Gastrocnemius medialis (tissue), 4 donors: Measurements from ENCODE around the gene TRAPPC2. TPM values are rescaled to one million over a fixed set of nuclear protein-coding genes. Genes with fewer than 3 reads are reported as not detected.

Experiments
- ATAC-seq, 2 donors: fragments of 150-250 bp; one replicate each; pipeline ENCODE4 v1.9.1; 2016
- DNase-seq, 2 donors: peaks; one replicate each; pipeline ENCODE4 v3.0.0-alpha.2; 2019
- H3K27ac ChIP-seq, 4 donors: fragments of 200-600 bp; sonication (generic); 1 replicate in 1 of 4; 2 replicates in 3 of 4; pipeline ENCODE4 v1.5.1; 2016 to 2018; ENCODE audit warnings: mild to moderate bottlenecking in 2 of 4, moderate library complexity in 1 of 4
- H3K27me3 ChIP-seq, 3 donors: fragments of 200-600 bp; sonication (generic) in 2 of 3; 1 replicate in 1 of 3; 2 replicates in 2 of 3; pipeline versions ENCODE4 v1.5.1 to v1.6.0; 2016 to 2019; ENCODE audit warnings: mild to moderate bottlenecking in 1 of 3, moderate library complexity in 1 of 3
- H3K36me3 ChIP-seq, 2 donors: fragments of 200-600 bp; sonication (generic) in 1 of 2; one replicate each; pipeline ENCODE4 v1.5.1; 2017 to 2018
- H3K4me1 ChIP-seq, 2 donors: fragments of 200-600 bp; sonication (generic) in 1 of 2; one replicate each; pipeline ENCODE4 v1.5.1; 2016 to 2017; ENCODE audit warnings: mild to moderate bottlenecking in 2 of 2
- H3K4me3 ChIP-seq, 4 donors: fragments of 200-600 bp; sonication (generic) in 3 of 4; 1 replicate in 1 of 4; 2 replicates in 3 of 4; pipeline ENCODE4 v1.5.1; 2016 to 2019; ENCODE audit warnings: mild to moderate bottlenecking in 2 of 4
- H3K9me3 ChIP-seq, 3 donors: fragments of 200-600 bp; sonication (generic) in 2 of 3; 1 replicate in 1 of 3; 2 replicates in 2 of 3; pipeline ENCODE4 v1.5.1; 2016 to 2019
- POLR2A ChIP-seq, 2 donors: fragments of 450-650 bp; IDR thresholded peaks; one replicate each; pipeline ENCODE4 v1.6.1; 2017; ENCODE audit warnings: antibody characterized with exemption in 2 of 2, mild to moderate bottlenecking in 2 of 2, moderate library complexity in 2 of 2
- in situ Hi-C, 4 donors: fragments of 200-750 bp; cut with MboI; loops; one replicate each; pipeline versions ENCODE4 v1.15.0 to v1.8.0; 2017; ENCODE audit warnings: low sequenced_read_pairs in 4 of 4
- intact Hi-C: fragments of 100-400 bp; cut with DNase I; formaldehyde crosslinking; loops from one replicate; pipeline ENCODE4 v1.15.1; 2023; ENCODE audit warnings: low total_unique reads
- total RNA-seq, 4 donors: library from RNA; depleted of rRNA; stranded (reverse); fragments of >200 nt; gene quantifications; one replicate each; pipeline versions ENCODE4 v1.1.0 to v1.2.3, GENCODE V29; 2016
- TF ChIP-seq, protein P1 (sequence below), 5 experiments: fragments of 450-650 bp in 3 of 5; fragments of 200-600 bp in 2 of 5; sonication (generic) in 2 of 5; IDR thresholded peaks in 4 of 5; conservative IDR thresholded peaks in 1 of 5; 1 replicate in 4 of 5; 2 replicates in 1 of 5; pipeline ENCODE4 v1.5.1; 2016 to 2019; ENCODE audit warnings: antibody characterized with exemption in 5 of 5, mild to moderate bottlenecking in 3 of 5, moderate library complexity in 3 of 5

The TRAPPC2 gene
- total RNA-seq, 4 donors from 2014 or later = 1.4 to 4.3 (median 2.9) TPM

DNA sequence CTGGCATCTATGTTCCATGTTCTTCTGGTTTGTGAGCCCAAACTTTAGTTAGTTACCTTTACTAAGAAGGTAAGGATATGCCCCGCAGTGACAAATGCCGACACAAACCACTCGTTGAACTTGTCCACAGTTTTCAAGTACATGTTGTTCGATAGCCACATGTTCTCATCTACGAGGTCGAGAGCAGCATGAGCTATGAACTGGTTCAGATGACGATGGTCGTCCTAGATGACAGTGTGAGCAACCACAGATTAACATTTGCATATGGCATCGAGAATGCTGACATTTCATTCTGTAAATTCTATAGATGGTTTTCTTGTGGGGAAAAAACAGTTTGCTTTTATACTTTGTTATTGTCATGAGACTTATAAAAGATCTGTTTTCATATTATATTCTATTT lies 18.0 kb downstream of the TRAPPC2 start:
- H3K36me3 ChIP-seq = no peaks in the 10 kb centered on the region
- intact Hi-C loops (no loop called here), in situ Hi-C loops (no loop called here)
- ATAC-seq (no peak), DNase-seq (no peak)
- H3K4me1 ChIP-seq = peaks cover 5% of the 10 kb centered on the region in 2 donors
- H3K27me3 ChIP-seq = no peaks in the 10 kb centered on the region
- no peaks in the 10 kb centered on the region for H3K9me3 ChIP-seq
- H3K27ac ChIP-seq = no peak overlapping the region
- H3K4me3 ChIP-seq = no peak overlapping the region
- TF ChIP-seq, protein P1, sequence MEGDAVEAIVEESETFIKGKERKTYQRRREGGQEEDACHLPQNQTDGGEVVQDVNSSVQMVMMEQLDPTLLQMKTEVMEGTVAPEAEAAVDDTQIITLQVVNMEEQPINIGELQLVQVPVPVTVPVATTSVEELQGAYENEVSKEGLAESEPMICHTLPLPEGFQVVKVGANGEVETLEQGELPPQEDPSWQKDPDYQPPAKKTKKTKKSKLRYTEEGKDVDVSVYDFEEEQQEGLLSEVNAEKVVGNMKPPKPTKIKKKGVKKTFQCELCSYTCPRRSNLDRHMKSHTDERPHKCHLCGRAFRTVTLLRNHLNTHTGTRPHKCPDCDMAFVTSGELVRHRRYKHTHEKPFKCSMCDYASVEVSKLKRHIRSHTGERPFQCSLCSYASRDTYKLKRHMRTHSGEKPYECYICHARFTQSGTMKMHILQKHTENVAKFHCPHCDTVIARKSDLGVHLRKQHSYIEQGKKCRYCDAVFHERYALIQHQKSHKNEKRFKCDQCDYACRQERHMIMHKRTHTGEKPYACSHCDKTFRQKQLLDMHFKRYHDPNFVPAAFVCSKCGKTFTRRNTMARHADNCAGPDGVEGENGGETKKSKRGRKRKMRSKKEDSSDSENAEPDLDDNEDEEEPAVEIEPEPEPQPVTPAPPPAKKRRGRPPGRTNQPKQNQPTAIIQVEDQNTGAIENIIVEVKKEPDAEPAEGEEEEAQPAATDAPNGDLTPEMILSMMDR (IDR thresholded peaks at IDR 0.05 in 4 of 5, conservative IDR thresholded peaks at IDR 0.05 in 1 of 5) = no peak
- TF ChIP-seq POLR2A (IDR thresholded peaks at IDR 0.05) = no peak

GRCh38 chrX:13711141-13711540 lies 23.3 kb downstream of the TRAPPC2 start:
- ATAC-seq (no peak), DNase-seq (no peak)
- H3K9me3 ChIP-seq = no peaks in the 10 kb centered on the region
- TF ChIP-seq, protein P1 (IDR thresholded peaks at IDR 0.05 in 4 of 5, conservative IDR thresholded peaks at IDR 0.05 in 1 of 5) = no peak
- TF ChIP-seq POLR2A (IDR thresholded peaks at IDR 0.05) = no peak
- H3K36me3 ChIP-seq = no peaks in the 10 kb centered on the region
- no peaks in the 10 kb centered on the region for H3K27me3 ChIP-seq
- intact Hi-C loops (no loop called here), in situ Hi-C loops (no loop called here)
- no peaks in the 10 kb centered on the region for H3K4me1 ChIP-seq
- no peak overlapping the region for H3K4me3 ChIP-seq
- H3K27ac ChIP-seq = no peak overlapping the region

- peak overlapping the region in 2 of 4 donors; percentile 6 to 50 for H3K27ac ChIP-seq
- ATAC-seq = peak in 1 of 2 donors; percentile 86
- in situ Hi-C loops = no loop called here
- no peaks in the 10 kb centered on the region for H3K9me3 ChIP-seq
- no peak overlapping the region for H3K4me3 ChIP-seq
- H3K4me1 ChIP-seq = peaks cover 18 to 29% of the 10 kb centered on the region in 2 donors
- H3K27me3 ChIP-seq = no peaks in the 10 kb centered on the region
- no peaks in the 10 kb centered on the region for H3K36me3 ChIP-seq
- DNase-seq = no peak
- TF ChIP-seq, protein P1 (IDR thresholded peaks at IDR 0.05 in 4 of 5, conservative IDR thresholded peaks at IDR 0.05 in 1 of 5) = no peak
- intact Hi-C loops = no loop called here
Observed at GRCh38 chrX:13703589-13703988, 30.8 kb downstream of the TRAPPC2 start.

- no peak for ATAC-seq
- intact Hi-C loops = no loop called here
- H3K27me3 ChIP-seq = no peaks in the 10 kb centered on the region
- H3K4me3 ChIP-seq = no peak overlapping the region
- H3K36me3 ChIP-seq = no peaks in the 10 kb centered on the region
- no peak for DNase-seq
- in situ Hi-C loops = no loop called here
- no peak for TF ChIP-seq POLR2A (IDR thresholded peaks at IDR 0.05)
- TF ChIP-seq, protein P1 (IDR thresholded peaks at IDR 0.05 in 4 of 5, conservative IDR thresholded peaks at IDR 0.05 in 1 of 5) = no peak
- peak overlapping the region in 2 of 4 donors; percentile 6 to 50 for H3K27ac ChIP-seq
- H3K9me3 ChIP-seq = no peaks in the 10 kb centered on the region
- peaks cover 23 to 33% of the 10 kb centered on the region in 2 donors for H3K4me1 ChIP-seq
Observed at GRCh38 chrX:13703135-13703534, 31.3 kb downstream of the TRAPPC2 start.
